ENCODE data around the gene SHISAL1. TPM values are rescaled to one million over a fixed set of nuclear protein-coding genes. Genes with fewer than 3 reads are reported as not detected.

Gene SHISAL1
- total and polyA plus RNA-seq, 9 donors = 0.33 to 4.5 (median 2.0) TPM

DNA sequence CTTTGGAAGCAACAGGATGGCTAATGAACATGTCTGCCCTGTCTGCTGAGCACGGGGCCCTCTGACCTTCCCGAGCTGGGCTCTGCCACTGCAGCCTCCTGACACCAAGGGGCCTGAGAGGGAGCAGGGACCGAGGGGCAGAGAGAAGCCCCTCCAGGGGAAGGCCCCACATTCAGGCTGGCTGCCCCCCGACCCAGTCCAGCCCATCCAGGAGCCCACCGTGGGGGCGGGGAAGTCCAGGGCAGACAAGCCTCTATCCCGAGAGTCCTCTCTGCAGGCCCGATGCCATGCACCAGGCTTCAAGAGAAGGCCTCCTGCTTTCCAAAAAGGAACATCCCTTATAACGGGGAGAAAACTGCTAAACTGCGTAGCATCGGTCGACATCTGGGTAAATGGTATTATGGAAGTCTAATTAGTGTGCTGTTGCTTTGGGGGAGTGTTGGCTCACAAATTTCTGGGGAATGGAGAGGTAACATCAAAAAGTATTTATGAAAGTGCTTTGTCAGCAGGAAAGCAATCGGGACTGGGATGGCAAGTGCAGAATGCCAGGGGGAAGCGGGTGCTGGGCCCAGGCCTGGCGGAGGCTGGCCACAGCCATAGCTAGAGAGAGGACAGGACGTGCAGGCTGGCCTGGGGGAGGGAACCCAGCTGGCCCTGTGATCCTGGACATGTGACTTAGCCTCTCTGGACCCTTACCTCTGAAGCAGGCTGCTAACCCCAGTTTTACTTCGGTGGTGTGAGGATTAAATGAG, 5.3 kb upstream of the SHISAL1 start:
- H3K27me3 ChIP-seq = no peaks in the 10 kb centered on the region
- DNase-seq = no peak
- no peaks in the 10 kb centered on the region for H3K4me1 ChIP-seq (ENCODE audit: insufficient read depth)
- no peaks in the 10 kb centered on the region for H3K9me3 ChIP-seq
- intact Hi-C loops (cut with DNase I) = no loop called here
- TF ChIP-seq, protein P1, sequence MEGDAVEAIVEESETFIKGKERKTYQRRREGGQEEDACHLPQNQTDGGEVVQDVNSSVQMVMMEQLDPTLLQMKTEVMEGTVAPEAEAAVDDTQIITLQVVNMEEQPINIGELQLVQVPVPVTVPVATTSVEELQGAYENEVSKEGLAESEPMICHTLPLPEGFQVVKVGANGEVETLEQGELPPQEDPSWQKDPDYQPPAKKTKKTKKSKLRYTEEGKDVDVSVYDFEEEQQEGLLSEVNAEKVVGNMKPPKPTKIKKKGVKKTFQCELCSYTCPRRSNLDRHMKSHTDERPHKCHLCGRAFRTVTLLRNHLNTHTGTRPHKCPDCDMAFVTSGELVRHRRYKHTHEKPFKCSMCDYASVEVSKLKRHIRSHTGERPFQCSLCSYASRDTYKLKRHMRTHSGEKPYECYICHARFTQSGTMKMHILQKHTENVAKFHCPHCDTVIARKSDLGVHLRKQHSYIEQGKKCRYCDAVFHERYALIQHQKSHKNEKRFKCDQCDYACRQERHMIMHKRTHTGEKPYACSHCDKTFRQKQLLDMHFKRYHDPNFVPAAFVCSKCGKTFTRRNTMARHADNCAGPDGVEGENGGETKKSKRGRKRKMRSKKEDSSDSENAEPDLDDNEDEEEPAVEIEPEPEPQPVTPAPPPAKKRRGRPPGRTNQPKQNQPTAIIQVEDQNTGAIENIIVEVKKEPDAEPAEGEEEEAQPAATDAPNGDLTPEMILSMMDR (IDR thresholded peaks at IDR 0.05) = no peak
- TF ChIP-seq EP300 (IDR thresholded peaks at IDR 0.05) = no peak
- TF ChIP-seq POLR2A (IDR thresholded peaks at IDR 0.05) = no peak
- no peaks in the 10 kb centered on the region for H3K36me3 ChIP-seq
- H3K4me3 ChIP-seq = no peak overlapping the region
- WGBS, 3 donors = 83 to 87% (median 84%) methylated on average over 17 of the region's 17 CpGs
- H3K27ac ChIP-seq = no peak overlapping the region

DNA sequence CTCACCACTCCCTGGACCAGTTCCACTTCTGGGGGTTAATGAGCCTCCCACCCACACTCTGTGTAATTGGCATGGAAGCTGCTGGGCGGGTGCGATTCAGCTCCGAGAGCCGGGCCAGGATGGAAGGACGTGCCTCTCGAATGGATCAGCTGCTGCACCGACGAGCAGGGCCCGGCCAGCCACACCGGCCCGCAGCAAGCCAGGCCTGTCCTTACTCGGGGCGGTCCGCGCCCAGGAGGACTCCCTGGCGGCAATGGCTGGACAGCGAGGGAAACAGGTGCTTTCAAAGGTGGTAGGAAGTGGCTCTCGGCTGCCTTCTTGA, 4.3 kb upstream of the SHISAL1 start:
- Histone ChIP-seq H3K27me3 (no peaks in the 10 kb centered on the region), H3K36me3 (no peaks in the 10 kb centered on the region), H3K9me3 (no peaks in the 10 kb centered on the region), H3K27ac (no peak overlapping the region), H3K4me3 (no peak overlapping the region), H3K4me1 (ENCODE audit: insufficient read depth) (no peaks in the 10 kb centered on the region)
- TF ChIP-seq, protein P1 (IDR thresholded peaks at IDR 0.05) = no peak
- TF ChIP-seq EP300 (IDR thresholded peaks at IDR 0.05) (no peak), POLR2A (IDR thresholded peaks at IDR 0.05) (no peak)
- 90 to 95% (median 94%) methylated on average over 16 to 18 of the region's 18 CpGs for WGBS, 3 donors
- no peak for DNase-seq
- intact Hi-C loops (cut with DNase I) = no loop called here

DNA sequence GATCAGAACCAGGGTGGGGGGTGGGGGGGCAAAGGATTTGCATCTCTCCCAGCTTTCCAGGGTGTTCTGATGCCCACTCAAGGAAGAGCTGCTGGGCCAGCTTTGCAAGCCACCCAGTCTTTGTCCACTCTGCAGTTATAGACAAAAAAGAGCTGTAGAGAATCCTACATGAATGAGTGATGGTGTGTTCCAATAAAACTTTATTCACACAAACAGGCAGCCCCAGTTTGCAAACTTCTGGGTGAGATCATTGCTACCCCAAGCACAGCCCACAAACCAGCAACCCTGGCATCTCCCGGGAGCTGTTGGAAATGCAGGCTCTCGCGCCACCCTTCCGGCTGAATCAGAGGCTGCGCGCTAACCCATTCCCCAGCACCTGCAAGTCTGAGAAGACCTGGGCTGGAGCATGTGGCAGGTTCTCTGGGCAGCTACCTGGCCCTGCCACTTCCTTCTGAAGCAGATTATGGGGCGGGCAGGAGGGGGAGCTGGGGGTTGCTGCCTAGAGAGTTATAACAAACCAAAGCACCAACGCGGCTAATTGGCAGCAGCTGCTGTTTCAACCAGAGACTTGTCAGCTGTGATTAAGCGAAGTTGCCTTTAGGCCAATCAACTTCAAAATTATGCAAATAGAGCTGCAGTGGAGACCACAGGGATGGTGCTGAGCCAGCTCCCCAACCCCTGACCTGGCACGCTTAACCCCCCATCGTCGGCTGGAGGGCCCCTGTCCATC, 3.8 kb upstream of the SHISAL1 start:
- 76 to 84% (median 82%) methylated on average over 13 of the region's 13 CpGs for whole genome bisulfite sequencing, 3 donors
- H3K27ac ChIP-seq = no peak overlapping the region

GRCh38 chr22:44314425-44315067, 1.8 kb upstream of the SHISAL1 start:
- H3K4me1 ChIP-seq (ENCODE audit: insufficient read depth) = no peaks in the 10 kb centered on the region
- no peaks in the 10 kb centered on the region for H3K27me3 ChIP-seq
- TF ChIP-seq, protein P1 (IDR thresholded peaks at IDR 0.05) = no peak
- TF ChIP-seq EP300 (IDR thresholded peaks at IDR 0.05) = no peak
- TF ChIP-seq POLR2A (IDR thresholded peaks at IDR 0.05) = no peak

More for the DNA sequence above, 3.8 kb upstream of the SHISAL1 start:
- TF ChIP-seq POLR2A (IDR thresholded peaks at IDR 0.05) (no peak), EP300 (IDR thresholded peaks at IDR 0.05) (no peak)
- TF ChIP-seq, protein P1 (IDR thresholded peaks at IDR 0.05) = no peak
- DNase-seq = no peak
- intact Hi-C loops (cut with DNase I) = no loop called here
- no peaks in the 10 kb centered on the region for H3K9me3 ChIP-seq
- H3K4me3 ChIP-seq = no peak overlapping the region
- no peaks in the 10 kb centered on the region for H3K27me3 ChIP-seq
- no peaks in the 10 kb centered on the region for H3K4me1 ChIP-seq (ENCODE audit: insufficient read depth)
- H3K36me3 ChIP-seq = no peaks in the 10 kb centered on the region

More at GRCh38 chr22:44314425-44315067, 1.8 kb upstream of the SHISAL1 start:
- H3K9me3 ChIP-seq = no peaks in the 10 kb centered on the region
- H3K27ac ChIP-seq = no peak overlapping the region
- intact Hi-C loops (cut with DNase I) = no loop called here
- DNase-seq = no peak
- WGBS, 3 donors = 76 to 81% (median 76%) methylated on average over 17 of the region's 17 CpGs
- no peaks in the 10 kb centered on the region for H3K36me3 ChIP-seq
- H3K4me3 ChIP-seq = no peak overlapping the region

Data from ovary (tissue), 9 donors.